ENCODE results near the gene OR6Q1.

OR6Q1 gene

GRCh38 chr11:58058276-58059006, 27.7 kb downstream of the OR6Q1 start:
- Histone ChIP-seq H3K4me1 (ENCODE audit: control insufficient read depth in 1 of 2, insufficient read depth in 1 of 2, low read depth in 1 of 2, low read length in 1 of 2) (no peaks in the 10 kb centered on the region), H3K4me3 (ENCODE audit: low read depth in 1 of 2, low read length in 1 of 2) (no peak overlapping the region), H3K27me3 (peaks cover 3% of the 10 kb centered on the region), H3K36me3 (no peaks in the 10 kb centered on the region), H3K9me3 (no peaks in the 10 kb centered on the region), H3K27ac (no peak overlapping the region)
- no peak for TF ChIP-seq CTCF (IDR thresholded peaks at IDR 0.05)

- Histone ChIP-seq H3K4me1 (ENCODE audit: control insufficient read depth in 1 of 2, insufficient read depth in 1 of 2, low read depth in 1 of 2, low read length in 1 of 2) (no peaks in the 10 kb centered on the region), H3K4me3 (ENCODE audit: low read depth in 1 of 2, low read length in 1 of 2) (no peak overlapping the region), H3K9me3 (no peaks in the 10 kb centered on the region), H3K27ac (no peak overlapping the region), H3K27me3 (peaks cover 3% of the 10 kb centered on the region), H3K36me3 (no peaks in the 10 kb centered on the region)
- TF ChIP-seq CTCF (IDR thresholded peaks at IDR 0.05): no peak
These were observed 28.2 kb downstream of the OR6Q1 start for GRCh38 chr11:58059007-58059350.

DNA sequence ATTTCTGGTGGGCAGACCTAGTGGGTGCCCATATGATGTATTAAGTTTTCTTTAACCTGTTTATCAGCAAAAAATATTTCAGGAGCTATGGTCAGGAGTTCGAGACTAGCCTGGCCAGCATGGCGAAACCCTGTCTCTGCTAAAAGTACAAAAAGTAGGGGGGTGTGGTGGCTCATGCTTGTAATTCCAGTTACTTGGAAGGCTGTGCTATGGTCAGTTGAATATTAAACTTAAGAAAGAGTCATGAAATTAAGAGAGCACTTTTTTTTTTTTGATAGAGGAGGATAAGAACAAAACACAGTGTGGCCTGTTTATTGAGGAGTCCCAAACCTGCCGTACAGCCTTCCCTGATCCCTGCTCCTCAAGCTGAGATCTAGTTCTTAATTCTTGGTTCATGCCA, 29.8 kb downstream of the OR6Q1 start:
- H3K36me3 ChIP-seq: no peaks in the 10 kb centered on the region
- no peak overlapping the region for H3K27ac ChIP-seq
- no peak for TF ChIP-seq CTCF (IDR thresholded peaks at IDR 0.05)
- H3K27me3 ChIP-seq: peaks cover 3% of the 10 kb centered on the region
- no peaks in the 10 kb centered on the region for H3K9me3 ChIP-seq
- no peaks in the 10 kb centered on the region for H3K4me1 ChIP-seq (ENCODE audit: control insufficient read depth in 1 of 2, insufficient read depth in 1 of 2, low read depth in 1 of 2, low read length in 1 of 2)
- H3K4me3 ChIP-seq (ENCODE audit: low read depth in 1 of 2, low read length in 1 of 2): no peak overlapping the region

- Histone ChIP-seq H3K9me3 (no peaks in the 10 kb centered on the region), H3K4me1 (ENCODE audit: control insufficient read depth in 1 of 2, insufficient read depth in 1 of 2, low read depth in 1 of 2, low read length in 1 of 2) (no peaks in the 10 kb centered on the region), H3K36me3 (no peaks in the 10 kb centered on the region), H3K4me3 (ENCODE audit: low read depth in 1 of 2, low read length in 1 of 2) (no peak overlapping the region), H3K27me3 (peaks cover 3% of the 10 kb centered on the region), H3K27ac (no peak overlapping the region)
- TF ChIP-seq CTCF (IDR thresholded peaks at IDR 0.05): no peak
These were observed 30.4 kb downstream of the OR6Q1 start for GRCh38 chr11:58060939-58061672.

GRCh38 chr11:58061813-58062212, 31.1 kb downstream of the OR6Q1 start:
- H3K27ac ChIP-seq: no peak overlapping the region

More at GRCh38 chr11:58061813-58062212, 31.1 kb downstream of the OR6Q1 start:
- Histone ChIP-seq H3K36me3 (no peaks in the 10 kb centered on the region), H3K9me3 (no peaks in the 10 kb centered on the region), H3K27me3 (peaks cover 3% of the 10 kb centered on the region), H3K4me1 (ENCODE audit: control insufficient read depth in 1 of 2, insufficient read depth in 1 of 2, low read depth in 1 of 2, low read length in 1 of 2) (no peaks in the 10 kb centered on the region), H3K4me3 (ENCODE audit: low read depth in 1 of 2, low read length in 1 of 2) (no peak overlapping the region)
- TF ChIP-seq CTCF (IDR thresholded peaks at IDR 0.05): no peak
